Upper lobe of left lung (tissue), 6 donors: Measurements from ENCODE around the gene EGFL7. TPM values are rescaled to one million over a fixed set of nuclear protein-coding genes. Genes with fewer than 3 reads are reported as not detected.

ENCODE experiments used
- ATAC-seq, 2 donors: fragments of 200-7000 bp; cut with Tn5 transposase; one replicate each; pipeline ENCODE4 v1.9.1; 2022; ENCODE audit warnings: mild to moderate bottlenecking in 2 of 2, moderate library complexity in 2 of 2; ENCODE audit not compliant: low FRiP score in 2 of 2
- DNase-seq, 2 donors: peaks; one replicate each; pipeline ENCODE4 v3.0.0-alpha.2; 2019 to 2020
- H3K27ac ChIP-seq, 4 donors: fragments of 200-600 bp; sonication (generic); one replicate each; pipeline ENCODE4 v1.5.1; 2016 to 2019
- H3K27me3 ChIP-seq, 4 donors: fragments of 200-600 bp; sonication (generic); one replicate each; pipeline ENCODE4 v1.5.1; 2017 to 2019
- H3K36me3 ChIP-seq, 4 donors: fragments of 200-600 bp; sonication (generic); one replicate each; pipeline ENCODE4 v1.5.1; 2016 to 2019
- H3K4me1 ChIP-seq, 4 donors: fragments of 200-600 bp; sonication (generic); one replicate each; pipeline ENCODE4 v1.5.1; 2018 to 2019
- H3K4me3 ChIP-seq, 4 donors: fragments of 200-600 bp; sonication (generic); one replicate each; pipeline ENCODE4 v1.5.1; 2017 to 2019; ENCODE audit warnings: mild to moderate bottlenecking in 2 of 4, moderate library complexity in 1 of 4
- H3K9me3 ChIP-seq, 4 donors: fragments of 200-600 bp; sonication (generic); one replicate each; pipeline ENCODE4 v1.5.1; 2018 to 2019
- CTCF ChIP-seq, 6 experiments: fragments of 450-650 bp in 4 of 6; fragments of 200-600 bp in 2 of 6; sonication (generic) in 2 of 6; IDR thresholded peaks; one replicate each; pipeline ENCODE4 v1.5.1; 2016 to 2019; ENCODE audit warnings: antibody characterized with exemption in 6 of 6
- EP300 ChIP-seq, 4 donors: sonication (generic); formaldehyde crosslinking; IDR thresholded peaks; one replicate each; pipeline ENCODE4 v1.5.1; 2017; ENCODE audit warnings: antibody characterized with exemption in 4 of 4, control low read depth in 2 of 4
- POLR2A ChIP-seq, 4 donors: fragments of 450-650 bp; IDR thresholded peaks; one replicate each; pipeline ENCODE4 v1.5.1; 2016 to 2017; ENCODE audit warnings: antibody characterized with exemption in 4 of 4, mild to moderate bottlenecking in 2 of 4
- POLR2AphosphoS5 ChIP-seq, 2 donors: sonication (generic); formaldehyde crosslinking; IDR thresholded peaks; one replicate each; pipeline ENCODE4 v1.5.1; 2017; ENCODE audit warnings: antibody characterized with exemption in 2 of 2
- WGBS, 2 donors: methylation state at CpG; one replicate each; pipeline ENCODE4 v1.1.5; 2017 to 2018; 5-methylcytosine and 5-hydroxymethylcytosine counted together
- total RNA-seq, 6 donors: library from RNA; depleted of rRNA in 4 of 6; stranded (reverse); fragments of >200 nt in 4 of 6; gene quantifications; one replicate each; pipeline versions ENCODE4 v1.1.0 to v1.2.1, GENCODE V29; 2016 to 2021
- donor health status: DM: no; HTN: no; CAD: no; lungs with moderate emphysema.
- donor health status: DM: no; HTN: yes; CAD: no; lungs with severe emphysema.

Gene EGFL7
- total RNA-seq, 6 donors from 2014 or later, result 77.9 to 321 (median 165) TPM

- no peaks in the 10 kb centered on the region for H3K9me3 ChIP-seq
- peak overlapping the region; percentile 44 to 91 (median 84) for H3K27ac ChIP-seq
- ATAC-seq, result no peak
- 56 to 68% methylated on average over 4 to 12 of the region's 14 CpGs for WGBS, 2 donors
- peak overlapping the region in 1 of 4 donors; percentile 64 for H3K4me3 ChIP-seq
- DNase-seq, result peak in 1 of 2 donors; percentile 53
- TF ChIP-seq POLR2A (IDR thresholded peaks at IDR 0.05) (no peak), EP300 (IDR thresholded peaks at IDR 0.05) (no peak), CTCF (IDR thresholded peaks at IDR 0.05) (peak in 1 of 6 experiments; percentile 5)
- no peaks in the 10 kb centered on the region for H3K27me3 ChIP-seq
- peaks cover 12 to 67% (median 34%) of the 10 kb centered on the region in 4 donors for H3K4me1 ChIP-seq
- peaks cover 0 to 89% (median 46%) of the 10 kb centered on the region in 4 donors for H3K36me3 ChIP-seq
Measured at GRCh38 chr9:136672431-136673087, 9.8 kb downstream of the EGFL7 start.

DNA sequence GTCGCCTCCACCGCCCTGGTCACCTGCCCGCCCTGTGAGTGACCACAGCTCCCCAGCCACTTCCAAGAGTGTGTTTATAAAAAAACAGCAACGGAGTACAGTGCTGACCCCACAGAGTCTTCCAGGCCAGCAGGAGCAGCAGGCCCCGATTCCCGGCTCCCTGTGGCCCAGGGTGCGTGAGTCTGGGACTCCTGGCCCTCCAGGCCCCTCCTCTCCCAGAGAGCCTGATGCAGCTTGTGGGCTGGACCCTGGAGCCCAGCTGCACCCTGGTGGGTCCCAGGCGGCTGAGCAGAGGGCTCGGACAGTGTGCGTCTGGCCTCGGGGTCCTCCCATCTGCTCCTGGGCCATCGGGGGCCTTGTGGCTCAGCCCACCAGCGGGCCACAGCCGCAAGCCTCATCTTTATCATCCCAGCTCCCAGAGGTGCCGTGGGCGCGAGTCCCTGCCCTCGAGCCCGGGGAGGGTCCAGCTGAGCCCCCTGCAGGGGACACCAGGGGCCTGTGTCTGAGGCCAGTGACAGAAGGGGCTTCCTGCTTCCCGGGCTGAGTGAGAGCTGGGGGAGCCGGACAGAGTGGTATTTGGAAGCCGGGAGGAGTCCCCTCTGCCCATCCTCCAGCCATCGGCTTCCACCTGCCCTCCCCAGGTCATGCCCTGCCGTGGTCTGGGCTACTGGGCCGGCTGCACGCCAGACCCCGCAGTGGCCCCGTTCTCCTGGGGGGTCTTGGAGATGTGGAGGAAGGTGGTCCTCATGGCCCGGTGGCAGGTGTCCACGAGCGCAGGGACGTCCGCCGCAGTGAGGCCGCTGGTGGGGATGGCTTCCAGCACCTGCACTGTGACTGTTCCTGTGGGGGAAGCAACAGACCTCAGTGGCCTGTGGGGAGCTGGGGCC lies 10.6 kb downstream of the EGFL7 start:
- peak in 1 of 2 donors; percentile 81 for DNase-seq
- Histone ChIP-seq H3K4me1 (peaks cover 16 to 74% (median 38%) of the 10 kb centered on the region in 4 donors), H3K4me3 (peak overlapping the region in 1 of 4 donors; percentile 64), H3K27ac (peak overlapping the region; percentile 44 to 91 (median 84)), H3K9me3 (no peaks in the 10 kb centered on the region), H3K27me3 (no peaks in the 10 kb centered on the region), H3K36me3 (peaks cover 0 to 84% (median 43%) of the 10 kb centered on the region in 4 donors)
- no peak for ATAC-seq
- TF ChIP-seq POLR2A (IDR thresholded peaks at IDR 0.05), result peak in 1 of 4 donors; percentile 29
- peak in 1 of 2 donors; percentile 71 for TF ChIP-seq POLR2AphosphoS5 (IDR thresholded peaks at IDR 0.05)
- no peak for TF ChIP-seq EP300 (IDR thresholded peaks at IDR 0.05)
- TF ChIP-seq CTCF (IDR thresholded peaks at IDR 0.05), result no peak
- 52 to 69% methylated on average over 7 to 32 of the region's 35 CpGs for WGBS, 2 donors

- Histone ChIP-seq H3K4me3 (no peak overlapping the region), H3K36me3 (peaks cover 0 to 77% (median 41%) of the 10 kb centered on the region in 4 donors), H3K27ac (peak overlapping the region; percentile 33 to 91 (median 84)), H3K9me3 (no peaks in the 10 kb centered on the region), H3K27me3 (no peaks in the 10 kb centered on the region), H3K4me1 (peaks cover 25 to 80% (median 45%) of the 10 kb centered on the region in 4 donors)
- ATAC-seq (no peak), DNase-seq (peak in 1 of 2 donors; percentile 68)
- TF ChIP-seq POLR2AphosphoS5 (IDR thresholded peaks at IDR 0.05) (peak in 1 of 2 donors; percentile 79), POLR2A (IDR thresholded peaks at IDR 0.05) (peak in 1 of 4 donors; percentile 28), EP300 (IDR thresholded peaks at IDR 0.05) (no peak), CTCF (IDR thresholded peaks at IDR 0.05) (no peak)
- WGBS, 2 donors, result 54 to 78% methylated on average over 6 to 26 of the region's 26 CpGs
Measured at GRCh38 chr9:136673975-136674785, 11.5 kb downstream of the EGFL7 start.

DNA sequence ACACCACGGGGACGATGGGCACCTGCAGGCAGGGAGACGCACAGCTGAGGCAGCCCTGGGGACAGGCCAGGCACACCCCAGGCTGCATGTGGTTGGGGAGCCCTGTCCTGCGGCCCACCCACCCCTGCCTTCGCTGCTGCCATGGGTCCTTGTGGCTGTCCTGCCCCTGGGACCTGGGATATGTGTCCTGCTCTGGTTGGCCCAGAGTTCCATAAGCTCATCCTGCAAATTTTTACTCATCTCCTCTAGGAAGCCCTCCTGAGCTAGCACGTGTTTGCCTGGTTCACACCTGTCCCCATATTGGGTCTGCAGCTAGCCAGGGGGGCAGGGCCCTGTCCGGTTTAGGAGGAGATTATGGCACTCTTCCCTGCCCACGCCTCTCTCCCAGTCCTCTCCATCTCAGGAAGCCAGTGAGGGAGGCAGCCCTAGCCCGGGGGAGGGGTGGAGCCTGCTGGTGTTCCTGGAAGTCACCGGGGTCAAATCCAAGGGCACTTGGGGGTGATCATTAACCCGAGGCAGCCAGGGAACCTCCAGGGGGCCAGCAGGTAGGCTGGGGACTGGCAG lies 12.2 kb downstream of the EGFL7 start:
- ATAC-seq (peak; percentile 3 to 31), DNase-seq (peak; percentile 53 to 90)
- Histone ChIP-seq H3K27me3 (no peaks in the 10 kb centered on the region), H3K36me3 (peaks cover 0 to 70% (median 36%) of the 10 kb centered on the region in 4 donors), H3K4me3 (no peak overlapping the region), H3K27ac (peak overlapping the region; percentile 33 to 91 (median 81)), H3K4me1 (peaks cover 30 to 80% (median 49%) of the 10 kb centered on the region in 4 donors), H3K9me3 (no peaks in the 10 kb centered on the region)
- no peak for TF ChIP-seq POLR2A (IDR thresholded peaks at IDR 0.05)
- peak; percentile 44 to 81 for TF ChIP-seq POLR2AphosphoS5 (IDR thresholded peaks at IDR 0.05)
- peak in 1 of 4 donors; percentile 28 for TF ChIP-seq EP300 (IDR thresholded peaks at IDR 0.05)
- 35 to 57% methylated on average over 5 to 7 of the region's 11 CpGs for WGBS, 2 donors
